Ishikawa (cell line): ENCODE results near the gene MYRIP.

ENCODE experiments used
- CEBPB ChIP-seq: IDR thresholded peaks from 2 replicates; pipeline ENCODE4 v1.6.1; 2012
- CREB1 ChIP-seq: IDR thresholded peaks from 2 replicates; pipeline ENCODE4 v1.6.1; 2012; ENCODE audit warnings: low read depth
- EGR1 ChIP-seq: IDR thresholded peaks from 2 replicates; pipeline ENCODE4 v1.6.1; 2012
- EP300 ChIP-seq: IDR thresholded peaks from 2 replicates; pipeline ENCODE4 v1.6.1; 2012; ENCODE audit warnings: borderline replicate concordance
- FOXM1 ChIP-seq: IDR thresholded peaks from 2 replicates; pipeline ENCODE4 v1.6.1; 2012; ENCODE audit warnings: low read depth, borderline replicate concordance
- MAX ChIP-seq: IDR thresholded peaks from 2 replicates; pipeline ENCODE4 v1.6.1; 2012
- NFIC ChIP-seq: IDR thresholded peaks from 2 replicates; pipeline ENCODE4 v1.6.1; 2012
- RAD21 ChIP-seq: IDR thresholded peaks from 2 replicates; pipeline ENCODE4 v1.6.1; 2012; ENCODE audit warnings: low read depth
- REST ChIP-seq: IDR thresholded peaks from 2 replicates; pipeline ENCODE4 v1.6.1; 2012; ENCODE audit warnings: low read depth, mild to moderate bottlenecking
- TAF1 ChIP-seq: IDR thresholded peaks from 2 replicates; pipeline ENCODE4 v1.6.1; 2012; ENCODE audit warnings: low read depth, mild to moderate bottlenecking
- TCF12 ChIP-seq: IDR thresholded peaks from 2 replicates; pipeline ENCODE4 v1.6.1; 2012; ENCODE audit warnings: low read depth
- TEAD4 ChIP-seq: IDR thresholded peaks from 2 replicates; pipeline ENCODE4 v1.6.1; 2012
- USF1 ChIP-seq: IDR thresholded peaks from 2 replicates; pipeline ENCODE4 v1.6.1; 2012
- YY1 ChIP-seq: IDR thresholded peaks from 2 replicates; pipeline ENCODE4 v1.6.1; 2012; ENCODE audit warnings: low read depth
- ZBTB7A ChIP-seq: IDR thresholded peaks from 2 replicates; pipeline ENCODE4 v1.6.1; 2012; ENCODE audit warnings: low read depth

The MYRIP gene

GRCh38 chr3:39809181-39809994, at the start of gene MYRIP:
TSS of gene MYRIP (plus strand) at chr3:39809609. CDS start at chr3:39900817, 91,208 bp downstream.
- TF ChIP-seq ZBTB7A = peak; percentile 62; the same call in 1 of the 2 replicates
- peak; percentile 78 for TF ChIP-seq MAX
- no peak for TF ChIP-seq FOXM1
- peak; percentile 24; the same call in 1 of the 2 replicates for TF ChIP-seq NFIC

- TF ChIP-seq YY1 (no peak), RAD21 (no peak), USF1 (no peak), TAF1 (no peak), FOXM1 (no peak), EGR1 (no peak), CREB1 (no peak), TEAD4 (no peak), ZBTB7A (no peak)
Observed at GRCh38 chr3:39760325-39760724, 49.1 kb upstream of the MYRIP start.

- TF ChIP-seq EGR1 (no peak), CREB1 (no peak), EP300 (no peak), CEBPB (no peak), RAD21 (no peak), MAX (no peak), USF1 (no peak), FOXM1 (no peak), ZBTB7A (no peak), TAF1 (no peak), REST (no peak), TEAD4 (no peak), YY1 (no peak), TCF12 (no peak), NFIC (no peak)
Observed at GRCh38 chr3:39762537-39763070, 46.8 kb upstream of the MYRIP start.

- no peak for TF ChIP-seq EGR1
- TF ChIP-seq NFIC = no peak
Observed at GRCh38 chr3:39763390-39763789, 46.0 kb upstream of the MYRIP start.

GRCh38 chr3:39765575-39765974, 43.8 kb upstream of the MYRIP start:
- TF ChIP-seq CREB1 = no peak
- no peak for TF ChIP-seq MAX
- TF ChIP-seq YY1 = no peak
- TF ChIP-seq CEBPB = no peak
- no peak for TF ChIP-seq TEAD4
- TF ChIP-seq REST = no peak
- TF ChIP-seq TCF12 = no peak
- no peak for TF ChIP-seq EGR1
- no peak for TF ChIP-seq TAF1
- TF ChIP-seq EP300 = no peak
- TF ChIP-seq RAD21 = no peak
- TF ChIP-seq NFIC = no peak
- no peak for TF ChIP-seq USF1
- no peak for TF ChIP-seq FOXM1
- TF ChIP-seq ZBTB7A = no peak
